Raji (cell line): ENCODE data around the gene CNTN5.

Experiments used
- POLR2A ChIP-seq: IDR thresholded peaks from 2 replicates; pipeline ENCODE4 v1.6.1; 2011; ENCODE audit warnings: low read depth, low read length, control low read depth; ENCODE audit not compliant: insufficient read depth

The CNTN5 gene

GRCh38 chr11:99238401-99238800 is 217.7 kb downstream of the CNTN5 start:
- TF ChIP-seq POLR2A: no peak

- no peak for TF ChIP-seq POLR2A
Observed at GRCh38 chr11:99240192-99241030, 219.7 kb downstream of the CNTN5 start.

- TF ChIP-seq POLR2A: no peak
Observed at GRCh38 chr11:99241066-99241465, 220.3 kb downstream of the CNTN5 start.

GRCh38 chr11:99244613-99245012 is 223.9 kb downstream of the CNTN5 start:
- TF ChIP-seq POLR2A: no peak

- no peak for TF ChIP-seq POLR2A
Observed at GRCh38 chr11:99246199-99246598, 225.4 kb downstream of the CNTN5 start.

GRCh38 chr11:99256614-99257013 is 235.9 kb downstream of the CNTN5 start:
- TF ChIP-seq POLR2A: no peak

- no peak for TF ChIP-seq POLR2A
Observed at GRCh38 chr11:99257131-99257530, 236.4 kb downstream of the CNTN5 start.

GRCh38 chr11:99260696-99261095 is 239.9 kb downstream of the CNTN5 start:
- TF ChIP-seq POLR2A: no peak

- no peak for TF ChIP-seq POLR2A
Observed at GRCh38 chr11:99268886-99269285, 248.1 kb downstream of the CNTN5 start.

GRCh38 chr11:99271527-99271926 is 250.8 kb downstream of the CNTN5 start:
- no peak for TF ChIP-seq POLR2A

- TF ChIP-seq POLR2A: no peak
Observed at GRCh38 chr11:99275521-99275920, 254.8 kb downstream of the CNTN5 start.

GRCh38 chr11:99277281-99277680 is 256.5 kb downstream of the CNTN5 start:
- no peak for TF ChIP-seq POLR2A

- TF ChIP-seq POLR2A: no peak
Observed at GRCh38 chr11:99279266-99279665, 258.5 kb downstream of the CNTN5 start.

GRCh38 chr11:99281331-99281730 is 260.6 kb downstream of the CNTN5 start:
- no peak for TF ChIP-seq POLR2A

- TF ChIP-seq POLR2A: no peak
Observed at GRCh38 chr11:99307510-99308088, 286.9 kb downstream of the CNTN5 start.

GRCh38 chr11:99311870-99312269 is 291.1 kb downstream of the CNTN5 start:
- no peak for TF ChIP-seq POLR2A
